HepG2 (cell line): ENCODE data around the gene CSTB. TPM values are rescaled to one million over a fixed set of nuclear protein-coding genes. Genes with fewer than 3 reads are reported as not detected.
A peak's percentile ranks its signal among the peaks of the same experiment; 100 is the strongest.

Experiments
- ATF5 ChIP-seq: sonication (generic); formaldehyde crosslinking; IDR thresholded peaks from 2 replicates; pipeline ENCODE4 v1.4.0; 2020; ENCODE audit warnings: mild to moderate bottlenecking, low read depth, missing genetic modification reagents
- ATF7-NPFF ChIP-seq: sonication (generic); formaldehyde crosslinking; IDR thresholded peaks from 2 replicates; pipeline ENCODE4 v1.8.1; 2023; ENCODE audit warnings: mild to moderate bottlenecking, low read depth, missing genetic modification reagents, moderate library complexity
- FOSL2 ChIP-seq: sonication (generic); formaldehyde crosslinking; IDR thresholded peaks from 2 replicates; pipeline ENCODE4 v1.4.0; 2020; ENCODE audit warnings: missing genetic modification reagents
- HNF4G ChIP-seq, 2 experiments: sonication (generic) in 1 of 2; formaldehyde crosslinking in 1 of 2; IDR thresholded peaks; 2 replicates each; pipeline versions ENCODE4 v1.4.0 to v1.6.1; 2011 to 2020; ENCODE audit warnings: borderline replicate concordance in 2 of 2, low read depth in 2 of 2, mild to moderate bottlenecking in 2 of 2, low read length in 1 of 2, missing genetic modification reagents in 1 of 2, moderate library complexity in 1 of 2
- HNRNPLL ChIP-seq: fragments of 200-400 bp; formaldehyde crosslinking; IDR thresholded peaks from 2 replicates; pipeline ENCODE4 v1.6.1; 2017; ENCODE audit warnings: mild to moderate bottlenecking, low read depth, low read length; ENCODE audit not compliant: poor library complexity, severe bottlenecking
- MLX ChIP-seq: IDR thresholded peaks from 2 replicates; pipeline ENCODE4 v1.6.1; 2016
- PRPF4 ChIP-seq: fragments of 200-400 bp; formaldehyde crosslinking; IDR thresholded peaks from 2 replicates; pipeline ENCODE4 v1.6.1; 2016; ENCODE audit warnings: low read length, low read depth; ENCODE audit not compliant: poor library complexity, severe bottlenecking
- SNAPC2 ChIP-seq: sonication (generic); formaldehyde crosslinking; IDR thresholded peaks from 2 replicates; pipeline ENCODE4 v1.8.1; 2022; ENCODE audit warnings: mild to moderate bottlenecking, missing genetic modification reagents
- SP2 ChIP-seq: sonication (generic); formaldehyde crosslinking; IDR thresholded peaks from 2 replicates; pipeline ENCODE4 v1.5.1; 2020; ENCODE audit warnings: mild to moderate bottlenecking, missing genetic modification reagents
- TBX2 ChIP-seq: sonication (generic); formaldehyde crosslinking; IDR thresholded peaks from 2 replicates; pipeline ENCODE4 v1.5.0; 2020; ENCODE audit warnings: missing genetic modification reagents, mild to moderate bottlenecking, borderline replicate concordance
- TEAD2 ChIP-seq: sonication (generic); formaldehyde crosslinking; IDR thresholded peaks from 2 replicates; pipeline ENCODE4 v1.9.0; 2021; ENCODE audit warnings: missing genetic modification reagents
- TGIF2 ChIP-seq: IDR thresholded peaks from 2 replicates; pipeline ENCODE4 v1.6.1; 2016; ENCODE audit warnings: control low read depth, missing compliant biosample characterization
- XRCC5 ChIP-seq: fragments of 200-400 bp; formaldehyde crosslinking; optimal IDR thresholded peaks from 2 replicates; pipeline ENCODE3; 2017; ENCODE audit warnings: mild to moderate bottlenecking, low read length
- YEATS4 ChIP-seq: sonication (generic); formaldehyde crosslinking; IDR thresholded peaks from 2 replicates; pipeline ENCODE4 v1.4.0; 2020; ENCODE audit warnings: missing genetic modification reagents, borderline replicate concordance
- ZBTB14 ChIP-seq: sonication (generic); formaldehyde crosslinking; IDR thresholded peaks from 2 replicates; pipeline ENCODE4 v1.4.0; 2020; ENCODE audit warnings: missing genetic modification reagents
- ZBTB38 ChIP-seq: sonication (generic); formaldehyde crosslinking; IDR thresholded peaks from 2 replicates; pipeline ENCODE4 v1.5.1; 2020; ENCODE audit warnings: mild to moderate bottlenecking, missing genetic modification reagents
- ZFP37 ChIP-seq: sonication (generic); formaldehyde crosslinking; IDR thresholded peaks from 2 replicates; pipeline ENCODE4 v1.4.0; 2020; ENCODE audit warnings: missing genetic modification reagents, borderline replicate concordance
- ZNF124 ChIP-seq: sonication (generic); formaldehyde crosslinking; IDR thresholded peaks from 2 replicates; pipeline ENCODE4 v1.4.0; 2020; ENCODE audit warnings: missing genetic modification reagents
- ZNF251 ChIP-seq: sonication (generic); formaldehyde crosslinking; IDR thresholded peaks from 2 replicates; pipeline ENCODE4 v1.9.0; 2021; ENCODE audit warnings: mild to moderate bottlenecking, missing genetic modification reagents
- ZNF317 ChIP-seq: sonication (generic); formaldehyde crosslinking; IDR thresholded peaks from 2 replicates; pipeline ENCODE4 v1.5.0; 2020; ENCODE audit warnings: mild to moderate bottlenecking, missing genetic modification reagents
- ZNF558 ChIP-seq: sonication (generic); formaldehyde crosslinking; IDR thresholded peaks from 2 replicates; pipeline ENCODE4 v1.9.0; 2022; ENCODE audit warnings: mild to moderate bottlenecking, missing genetic modification reagents, borderline replicate concordance
- ZSCAN21 ChIP-seq: sonication (generic); formaldehyde crosslinking; IDR thresholded peaks from 2 replicates; pipeline ENCODE4 v1.8.0; 2022; ENCODE audit warnings: mild to moderate bottlenecking, missing genetic modification reagents, moderate library complexity, borderline replicate concordance
- ZSCAN31 ChIP-seq: sonication (generic); formaldehyde crosslinking; IDR thresholded peaks from 2 replicates; pipeline ENCODE4 v1.5.0; 2020; ENCODE audit warnings: low read depth, mild to moderate bottlenecking, missing genetic modification reagents
- ZZZ3 ChIP-seq: sonication (generic); formaldehyde crosslinking; IDR thresholded peaks from 2 replicates; pipeline ENCODE4 v1.4.0; 2020; ENCODE audit warnings: missing genetic modification reagents, mild to moderate bottlenecking, borderline replicate concordance
- polyA plus RNA-seq, 8 experiments: library from polyadenylated mRNA; depleted of rRNA in 3 of 8; stranded (reverse) in 7 of 8; unstranded in 1 of 8; fragments of >200 nt; fragmentation: Illumina TruSeq in 4 of 8; extraction: Trizol in 4 of 8; gene quantifications; 2 replicates each; pipeline versions ENCODE4 v1.2.1 to v1.2.3, GENCODE V29; 2011 to 2016; ENCODE audit warnings: low read depth in 4 of 8, missing spikeins in 1 of 8, mixed read lengths in 1 of 8; ENCODE audit not compliant: insufficient read depth in 1 of 8
- total RNA-seq, 5 experiments: library from RNA; depleted of rRNA; stranded (reverse); fragments of >200 nt; fragmentation: Illumina TruSeq; extraction: Trizol; gene quantifications; 2 replicates each; pipeline ENCODE4 v1.2.3, GENCODE V29; 2016; ENCODE audit warnings: low read depth in 1 of 5
- TF ChIP-seq, protein P1 (sequence below): sonication (generic); formaldehyde crosslinking; IDR thresholded peaks from 2 replicates; pipeline ENCODE4 v1.4.0; 2020; ENCODE audit warnings: missing genetic modification reagents, borderline replicate concordance

The CSTB gene
- total and polyA plus RNA-seq, 2 of the 13 experiments (the other 11 are each of a cell fraction or from before 2014, with no cell fraction given): 11.7 to 94.1 TPM

GRCh38 chr21:43789276-43790009, 13.3 kb upstream of the CSTB start, which contains the start of gene RRP1 (continued):
- peak; percentile 93 for TF ChIP-seq TGIF2 (CRISPR knock-in tag)
- peak; percentile 45; the same call in 1 of the 2 replicates for TF ChIP-seq ZNF558 (CRISPR knock-in tag)
- peak; percentile 94 for TF ChIP-seq YEATS4
- no peak for TF ChIP-seq HNF4G (IDR thresholded peaks at IDR 0.05; ENCODE audit: borderline replicate concordance, low read depth, low read length)
- TF ChIP-seq HNF4G (CRISPR knock-in tag; IDR thresholded peaks at IDR 0.05; ENCODE audit: borderline replicate concordance, low read depth): no peak
- TF ChIP-seq, protein P1, sequence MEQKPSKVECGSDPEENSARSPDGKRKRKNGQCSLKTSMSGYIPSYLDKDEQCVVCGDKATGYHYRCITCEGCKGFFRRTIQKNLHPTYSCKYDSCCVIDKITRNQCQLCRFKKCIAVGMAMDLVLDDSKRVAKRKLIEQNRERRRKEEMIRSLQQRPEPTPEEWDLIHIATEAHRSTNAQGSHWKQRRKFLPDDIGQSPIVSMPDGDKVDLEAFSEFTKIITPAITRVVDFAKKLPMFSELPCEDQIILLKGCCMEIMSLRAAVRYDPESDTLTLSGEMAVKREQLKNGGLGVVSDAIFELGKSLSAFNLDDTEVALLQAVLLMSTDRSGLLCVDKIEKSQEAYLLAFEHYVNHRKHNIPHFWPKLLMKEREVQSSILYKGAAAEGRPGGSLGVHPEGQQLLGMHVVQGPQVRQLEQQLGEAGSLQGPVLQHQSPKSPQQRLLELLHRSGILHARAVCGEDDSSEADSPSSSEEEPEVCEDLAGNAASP (CRISPR knock-in tag): no peak
- TF ChIP-seq MLX (CRISPR knock-in tag): peak; percentile 54; the same call in 1 of the 2 replicates
- TF ChIP-seq TBX2 (CRISPR knock-in tag): peak; percentile 85
- TF ChIP-seq SNAPC2 (CRISPR knock-in tag): no peak
- TF ChIP-seq PRPF4: no peak
- TF ChIP-seq ATF5 (CRISPR knock-in tag): no peak
- TF ChIP-seq ZZZ3 (CRISPR knock-in tag): no peak
- TF ChIP-seq ZNF317: no peak; the same call in 1 of the 2 replicates
- TF ChIP-seq SP2 (CRISPR knock-in tag): peak; percentile 63; the same call in 1 of the 2 replicates
- peak; percentile 78; the same call in 1 of the 2 replicates for TF ChIP-seq ZSCAN31 (CRISPR knock-in tag)
- TF ChIP-seq ZFP37: no peak
- TF ChIP-seq ZBTB14 (CRISPR knock-in tag): peak; percentile 96
- peak; percentile 82; the same call in 1 of the 2 replicates for TF ChIP-seq ZSCAN21 (CRISPR knock-in tag)
- TF ChIP-seq FOSL2 (CRISPR knock-in tag): no peak
- TF ChIP-seq ZNF251 (CRISPR knock-in tag): no peak
- no peak; the same call in 1 of the 2 replicates for TF ChIP-seq ATF7-NPFF
- TF ChIP-seq XRCC5: peak; percentile 90
- TF ChIP-seq ZBTB38 (CRISPR knock-in tag): peak; percentile 95
- peak; percentile 55; the same call in 1 of the 2 replicates for TF ChIP-seq ZNF124 (CRISPR knock-in tag)
- no peak for TF ChIP-seq TEAD2 (CRISPR knock-in tag)
- no peak for TF ChIP-seq HNRNPLL
